GM12891 (cell line): ENCODE results near the gene RPS6KA2.

Source experiments
- PAX5 ChIP-seq: IDR thresholded peaks from 2 replicates; pipeline ENCODE4 v1.6.1; 2011; ENCODE audit warnings: low read length, moderate library complexity, mild to moderate bottlenecking; ENCODE audit not compliant: insufficient read depth, severe bottlenecking
- POLR2A ChIP-seq: IDR thresholded peaks from 2 replicates; pipeline ENCODE4 v1.6.1; 2011; ENCODE audit warnings: low read depth, low read length, control low read depth
- POLR2AphosphoS5 ChIP-seq: IDR thresholded peaks from 2 replicates; pipeline ENCODE4 v1.6.1; 2011; ENCODE audit warnings: low read depth, low read length, control low read depth
- TAF1 ChIP-seq: IDR thresholded peaks from 2 replicates; pipeline ENCODE4 v1.6.1; 2011; ENCODE audit warnings: low read depth, low read length, control low read depth

GRCh38 chr6:166412911-166413384 lies 214.1 kb downstream of the RPS6KA2 start:
- TF ChIP-seq POLR2A (no peak), POLR2AphosphoS5 (no peak), TAF1 (no peak), PAX5 (no peak)
